IMR-90 (cell line): Measurements from ENCODE around the gene TEX52. TPM values are rescaled to one million over a fixed set of nuclear protein-coding genes. Genes with fewer than 3 reads are reported as not detected.

Experiments used
- ATAC-seq: fragments of 200-7000 bp; cut with Tn5 transposase; 2 replicates; pipeline ENCODE4 v1.9.1; 2020; ENCODE audit warnings: low read depth, mild to moderate bottlenecking, moderate library complexity
- BruUV-seq: library from RNA; stranded (reverse); fragments of 400-500 nt; replicated peaks from 2 replicates; lab custom pipeline; 2021; lab: Mats Ljungman, UMichigan
- CTCF ChIA-PET: fragments of 300-600 bp; formaldehyde crosslinking; extraction: SDS; loops from one replicate; lab custom pipeline; 2021; ENCODE audit warnings: antibody characterized with exemption; lab: Yijun Ruan, JAX
- POLR2A ChIA-PET: fragments of 300-600 bp; sonication (Branson Sonifier 250); formaldehyde crosslinking; loops from one replicate; lab custom pipeline; 2022; ENCODE audit warnings: antibody characterized with exemption; ENCODE audit not compliant: unreplicated experiment; lab: Charles Lee
- DNase-seq: peaks from one replicate; pipeline ENCODE4 v3.0.0; 2013
- H2AFZ ChIP-seq: replicated peaks from 2 replicates; pipeline ENCODE3; 2013; ENCODE audit warnings: low read length, mild to moderate bottlenecking; ENCODE audit not compliant: poor library complexity
- H2AK5ac ChIP-seq: 2 replicates; pipeline ENCODE4 v1.6.1; 2013; ENCODE audit warnings: low read depth, low read length, inconsistent platforms
- H2AK9ac ChIP-seq: replicated peaks from 2 replicates; pipeline ENCODE3; 2013; ENCODE audit warnings: mild to moderate bottlenecking, low read depth, low read length, moderate library complexity; ENCODE audit not compliant: poor library complexity
- H2BK120ac ChIP-seq: 2 replicates; pipeline ENCODE4 v1.6.1; 2013; ENCODE audit warnings: low read depth, low read length, inconsistent platforms
- H2BK15ac ChIP-seq: 3 replicates; pipeline ENCODE4 v1.6.1; 2013; ENCODE audit warnings: low read depth, low read length, inconsistent platforms
- H2BK20ac ChIP-seq: 2 replicates; pipeline ENCODE4 v1.6.1; 2013; ENCODE audit warnings: low read depth, mild to moderate bottlenecking, inconsistent platforms, low read length, moderate library complexity
- H2BK5ac ChIP-seq: 2 replicates; pipeline ENCODE4 v1.6.1; 2013; ENCODE audit warnings: mild to moderate bottlenecking, low read depth, low read length, inconsistent platforms; ENCODE audit not compliant: poor library complexity, severe bottlenecking
- H3K14ac ChIP-seq: replicated peaks from 2 replicates; pipeline ENCODE4 v1.6.1; 2013; ENCODE audit warnings: low read depth, low read length, inconsistent platforms
- H3K18ac ChIP-seq: 2 replicates; pipeline ENCODE4 v1.6.1; 2013; ENCODE audit warnings: low read depth, low read length, control low read depth
- H3K23ac ChIP-seq: 2 replicates; pipeline ENCODE4 v1.6.1; 2013; ENCODE audit warnings: low read depth, low read length, inconsistent platforms
- H3K27ac ChIP-seq: 2 replicates; pipeline ENCODE4 v1.5.1; 2013; ENCODE audit warnings: mild to moderate bottlenecking, control low read depth, low read length; ENCODE audit not compliant: insufficient read depth
- H3K27me3 ChIP-seq: 2 replicates; pipeline ENCODE4 v1.6.1; 2013; ENCODE audit warnings: low read length; ENCODE audit not compliant: control insufficient read depth, insufficient read depth
- H3K36me3 ChIP-seq: 2 replicates; pipeline ENCODE4 v1.6.1; 2013; ENCODE audit warnings: low read length, mixed read lengths; ENCODE audit not compliant: control insufficient read depth, insufficient read depth
- H3K4ac ChIP-seq: 2 replicates; pipeline ENCODE4 v1.6.1; 2013; ENCODE audit warnings: low read depth, low read length, inconsistent platforms
- H3K4me1 ChIP-seq: 2 replicates; pipeline ENCODE4 v1.6.1; 2013; ENCODE audit warnings: low read length, mixed read lengths; ENCODE audit not compliant: control insufficient read depth, insufficient read depth
- H3K4me2 ChIP-seq: 2 replicates; pipeline ENCODE4 v1.6.1; 2013; ENCODE audit warnings: low read depth, mild to moderate bottlenecking, control low read depth, low read length, moderate library complexity
- H3K4me3 ChIP-seq: 2 replicates; pipeline ENCODE4 v1.5.1; 2013; ENCODE audit warnings: low read depth, mild to moderate bottlenecking, control low read depth, low read length, moderate library complexity; ENCODE audit not compliant: insufficient read depth
- H3K56ac ChIP-seq: 2 replicates; pipeline ENCODE4 v1.6.1; 2013; ENCODE audit warnings: low read length, inconsistent platforms; ENCODE audit not compliant: insufficient read depth; ENCODE audit errors: extremely low read depth
- H3K79me1 ChIP-seq, 2 experiments: 2 replicates each; pipeline ENCODE4 v1.6.1; 2013; ENCODE audit warnings: low read length in 2 of 2, inconsistent platforms in 1 of 2, low read depth in 1 of 2
- H3K9ac ChIP-seq: 2 replicates; pipeline ENCODE4 v1.6.1; 2013; ENCODE audit warnings: low read depth, low read length, control low read depth
- H3K9me1 ChIP-seq: 2 replicates; pipeline ENCODE4 v1.6.1; 2013; ENCODE audit warnings: low read length, inconsistent platforms; ENCODE audit not compliant: insufficient read depth
- H3K9me3 ChIP-seq: 2 replicates; pipeline ENCODE4 v1.6.1; 2013; ENCODE audit warnings: low read length; ENCODE audit not compliant: control insufficient read depth, insufficient read depth
- H4K20me1 ChIP-seq: 2 replicates; pipeline ENCODE4 v1.6.1; 2013; ENCODE audit warnings: low read length, inconsistent platforms; ENCODE audit not compliant: insufficient read depth
- H4K5ac ChIP-seq: 2 replicates; pipeline ENCODE4 v1.6.1; 2013; ENCODE audit warnings: mild to moderate bottlenecking, low read depth, low read length, control low read depth
- H4K8ac ChIP-seq, 2 experiments: 2 replicates each; pipeline ENCODE4 v1.6.1; 2013; ENCODE audit warnings: low read depth in 2 of 2, low read length in 2 of 2, control low read depth in 1 of 2, inconsistent platforms in 1 of 2
- H4K91ac ChIP-seq: 2 replicates; pipeline ENCODE4 v1.6.1; 2013; ENCODE audit warnings: low read depth, low read length, inconsistent platforms; ENCODE audit not compliant: insufficient read depth
- BHLHE40 ChIP-seq: fragments of 150-350 bp; IDR thresholded peaks from 2 replicates; pipeline ENCODE4 v1.6.1; 2016; ENCODE audit warnings: mild to moderate bottlenecking, low read depth, low read length
- CEBPB ChIP-seq: IDR thresholded peaks from 2 replicates; pipeline ENCODE4 v1.6.1; 2012; ENCODE audit warnings: low read depth, low read length, improper control_type of control experiment
- CHD1 ChIP-seq: IDR thresholded peaks from 2 replicates; pipeline ENCODE4 v1.6.1; 2012; ENCODE audit warnings: low read depth, low read length, improper control_type of control experiment
- CTCF ChIP-seq: conservative IDR thresholded peaks from 2 replicates; pipeline ENCODE4 v1.5.1; 2012; ENCODE audit warnings: mild to moderate bottlenecking, low read depth, low read length, improper control_type of control experiment
- FOS ChIP-seq: fragments of 150-350 bp; IDR thresholded peaks from 2 replicates; pipeline ENCODE4 v1.6.1; 2016; ENCODE audit warnings: low read depth, low read length
- MAFK ChIP-seq: IDR thresholded peaks from 2 replicates; pipeline ENCODE4 v1.6.1; 2012; ENCODE audit warnings: low read depth, low read length, improper control_type of control experiment
- MAZ ChIP-seq: IDR thresholded peaks from 2 replicates; pipeline ENCODE4 v1.6.1; 2012; ENCODE audit warnings: low read depth, mild to moderate bottlenecking, low read length, improper control_type of control experiment, moderate library complexity, borderline replicate concordance
- MXI1 ChIP-seq: IDR thresholded peaks from 2 replicates; pipeline ENCODE4 v1.6.1; 2012; ENCODE audit warnings: low read depth, mild to moderate bottlenecking, low read length, moderate library complexity, borderline replicate concordance
- NFE2L2 ChIP-seq: fragments of 150-350 bp; IDR thresholded peaks from 2 replicates; pipeline ENCODE4 v1.6.1; 2016; ENCODE audit warnings: low read depth, mild to moderate bottlenecking, low read length
- POLR2A ChIP-seq: IDR thresholded peaks from 2 replicates; pipeline ENCODE4 v1.6.1; 2012; ENCODE audit warnings: mild to moderate bottlenecking, low read depth, low read length
- RAD21 ChIP-seq: IDR thresholded peaks from 2 replicates; pipeline ENCODE4 v1.6.1; 2012; ENCODE audit warnings: low read length, improper control_type of control experiment
- RCOR1 ChIP-seq: IDR thresholded peaks from 2 replicates; pipeline ENCODE4 v1.6.1; 2012; ENCODE audit warnings: mild to moderate bottlenecking, low read length, improper control_type of control experiment; ENCODE audit not compliant: insufficient replicate concordance
- RFX5 ChIP-seq: IDR thresholded peaks from 2 replicates; pipeline ENCODE4 v1.8.0; 2012; ENCODE audit warnings: low read depth, mild to moderate bottlenecking, low read length, moderate library complexity
- SMC3 ChIP-seq: fragments of 150-350 bp; IDR thresholded peaks from 2 replicates; pipeline ENCODE4 v1.6.1; 2016; ENCODE audit warnings: low read depth, mild to moderate bottlenecking, antibody characterized with exemption, low read length, moderate library complexity
- USF2 ChIP-seq: fragments of 150-350 bp; IDR thresholded peaks from 2 replicates; pipeline ENCODE4 v1.6.1; 2017; ENCODE audit warnings: mild to moderate bottlenecking, antibody characterized with exemption, low read length, low read depth
- WGBS, 2 experiments: methylation state at CpG; one replicate each; pipeline versions ENCODE4 v1.1.5 to v1.1.7; 2013; ENCODE audit warnings: missing lambda C conversion rate in 2 of 2; ENCODE audit not compliant: insufficient read length in 1 of 2; ENCODE audit errors: extremely low coverage in 2 of 2; 5-methylcytosine and 5-hydroxymethylcytosine counted together
- dilution Hi-C: fragments of 300-500 bp; cut with HindIII; formaldehyde crosslinking; loops from one replicate; pipeline ENCODE4 v1.14.3; 2018; ENCODE audit warnings: low sequenced_read_pairs; ENCODE audit not compliant: unreplicated experiment
- in situ Hi-C: fragments of 300-500 bp; cut with MboI; formaldehyde crosslinking; loops from 3 replicates; pipeline ENCODE4 v1.14.3; 2019; ENCODE audit warnings: low sequenced_read_pairs, inconsistent platforms, mixed read lengths
- intact Hi-C: fragments of 100-400 bp; cut with micrococcal nuclease; formaldehyde crosslinking; loops from 2 replicates; pipeline ENCODE4 v1.10.0; 2022
- polyA plus RNA-seq, 3 experiments: library from polyadenylated mRNA; depleted of rRNA; stranded (reverse); fragments of >200 nt; gene quantifications; 2 replicates each; pipeline ENCODE4 v1.2.3, GENCODE V29; 2012; ENCODE audit warnings: low replicate concordance in 1 of 3
- total RNA-seq: library from RNA; depleted of rRNA; stranded (reverse); fragments of >200 nt; gene quantifications from 2 replicates; pipeline ENCODE4 v1.2.3, GENCODE V29; 2012

The TEX52 gene
- total and polyA plus RNA-seq, 2 of the 4 experiments (the other 2 are of a cell fraction), result not detected

GRCh38 chr12:2825132-2825531, 31.7 kb downstream of the TEX52 start:
- WGBS, 2 experiments, result 78% methylated on average over 2 of the region's 4 CpGs; no CpG with 5 or more reads in 1 of the 2 experiments
- no peak overlapping the region for H3K4ac ChIP-seq
- no peak overlapping the region for H2AK5ac ChIP-seq
- H2BK5ac ChIP-seq, result no peak overlapping the region
- no peak for ATAC-seq
- no peak overlapping the region for H4K5ac ChIP-seq
- no peaks in the 10 kb centered on the region for H3K79me1 ChIP-seq
- H4K20me1 ChIP-seq, result no peaks in the 10 kb centered on the region
- H3K56ac ChIP-seq, result no peak overlapping the region
- H3K4me1 ChIP-seq, result no peaks in the 10 kb centered on the region
- no peak overlapping the region for H4K8ac ChIP-seq
- dilution Hi-C loops, result no loop called here
- H3K14ac ChIP-seq, result no peak overlapping the region
- no peaks in the 10 kb centered on the region for H3K27me3 ChIP-seq
- no peak overlapping the region for H2BK20ac ChIP-seq
- H2BK15ac ChIP-seq, result no peak overlapping the region
- ChIA-PET POLR2A (no interaction called here), CTCF (interaction anchor here (1.0 kb wide), 1 partner anchor 8 kb away, joined by 3 read pairs; no protein-coding TSS in a partner anchor)
- no peak overlapping the region for H3K4me2 ChIP-seq
- no peak overlapping the region for H4K91ac ChIP-seq
- DNase-seq, result no peak
- intact Hi-C loops, result no loop called here
- H3K27ac ChIP-seq, result no peak overlapping the region
- no peaks in the 10 kb centered on the region for H3K9me3 ChIP-seq
- peaks cover 67% of the 10 kb centered on the region for H3K36me3 ChIP-seq
- no peaks in the 10 kb centered on the region for H3K9me1 ChIP-seq
- H3K23ac ChIP-seq, result no peak overlapping the region
- no peak overlapping the region for H3K18ac ChIP-seq
- H2AFZ ChIP-seq, result no peak overlapping the region
- H3K4me3 ChIP-seq, result no peak overlapping the region
- H3K9ac ChIP-seq, result no peak overlapping the region
- no peak overlapping the region for H2BK120ac ChIP-seq
- no peak overlapping the region for H2AK9ac ChIP-seq
- BruUV-seq, result no TSS peak
- TF ChIP-seq CEBPB (no peak), MXI1 (no peak), SMC3 (no peak), USF2 (no peak), CHD1 (no peak), MAFK (no peak), CTCF (no peak), FOS (no peak), BHLHE40 (no peak), MAZ (no peak), NFE2L2 (no peak), RCOR1 (no peak), RFX5 (no peak), POLR2A (no peak), RAD21 (no peak)
- in situ Hi-C loops, result no loop called here
